NCI-H1436 treated with DMSO at 0.1 percent for 48 hours (cell line): ENCODE data around the gene CCDC116.

Experiments used
- DNase-seq: peaks from one replicate; lab custom pipeline; 2025; lab: John Stamatoyannopoulos, UW

CCDC116 gene

GRCh38 chr22:21681566-21682370 is 49.2 kb downstream of the CCDC116 start:
- DNase-seq = no peak

- DNase-seq = no peak
Observed at GRCh38 chr22:21682385-21683175, 50.0 kb downstream of the CCDC116 start.

DNA sequence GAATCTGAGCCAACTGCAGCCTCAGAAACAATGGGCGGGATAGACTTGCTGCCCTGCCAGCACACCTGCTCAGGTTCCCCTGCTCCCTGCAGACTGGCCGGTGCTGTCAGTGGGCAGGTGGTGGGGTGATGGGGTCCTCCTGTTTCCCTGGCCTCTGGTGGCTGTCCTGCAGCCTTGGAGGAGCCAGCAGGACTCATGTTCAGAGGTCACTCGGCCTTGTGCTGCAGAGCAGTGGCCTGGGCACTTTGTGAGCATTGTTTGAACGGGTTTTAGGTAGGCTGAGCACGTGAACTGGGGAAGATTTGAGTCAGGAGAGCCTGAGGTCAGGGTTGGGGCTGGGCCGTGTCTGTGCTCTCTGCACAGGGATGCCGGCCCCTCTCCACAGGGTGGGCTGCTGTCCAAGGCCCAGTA is 50.8 kb downstream of the CCDC116 start:
- no peak for DNase-seq

DNA sequence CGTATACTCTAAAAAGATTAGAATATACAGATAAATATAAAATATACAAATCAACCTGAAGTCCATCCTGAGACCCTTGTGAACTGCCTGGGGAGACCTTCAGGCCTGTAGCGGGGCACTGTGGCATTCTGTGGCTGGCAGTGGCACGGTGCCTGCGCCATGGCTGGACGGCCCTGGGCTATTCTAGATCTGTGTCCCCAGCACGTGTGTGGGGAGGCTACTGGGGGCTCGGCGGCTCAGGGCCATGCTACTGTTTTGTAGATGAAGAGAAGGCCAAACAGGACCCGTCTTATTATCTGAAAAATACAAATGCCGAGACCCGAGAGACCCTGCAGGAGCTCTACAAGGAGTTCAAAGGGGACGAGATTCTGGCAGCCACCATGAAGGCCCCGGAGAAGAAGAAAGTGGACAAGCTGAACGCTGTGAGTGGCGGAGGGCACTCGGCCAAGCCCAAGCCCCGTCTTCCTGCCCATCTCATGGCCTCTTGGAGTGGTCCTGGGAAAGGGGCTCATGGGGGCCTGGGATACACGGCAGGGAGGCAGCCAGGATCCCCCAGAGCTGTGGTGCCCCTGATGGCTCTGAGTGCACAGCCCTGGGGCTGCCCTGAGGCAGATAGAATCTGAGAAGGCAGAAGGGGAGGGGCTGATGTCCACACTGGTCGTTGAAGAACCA is 52.1 kb downstream of the CCDC116 start:
- no peak for DNase-seq

DNA sequence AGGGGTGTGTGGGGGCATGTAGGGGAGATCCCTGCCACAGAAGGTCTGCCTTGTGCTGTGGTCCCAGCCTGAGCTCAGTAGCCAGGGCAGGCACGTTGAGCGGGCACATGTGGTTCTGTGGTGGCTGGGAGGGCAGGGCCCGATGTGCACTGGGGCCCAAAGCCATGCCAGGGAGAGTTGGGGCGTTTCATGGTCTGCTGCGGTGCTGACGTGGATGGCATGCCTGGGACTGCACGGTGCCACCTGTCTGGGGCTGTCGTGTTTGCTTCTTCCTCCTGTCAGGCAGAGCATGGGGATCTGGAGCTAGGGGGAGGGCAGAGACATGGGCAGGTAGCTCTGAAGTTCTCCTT is 52.6 kb downstream of the CCDC116 start:
- no peak for DNase-seq

DNA sequence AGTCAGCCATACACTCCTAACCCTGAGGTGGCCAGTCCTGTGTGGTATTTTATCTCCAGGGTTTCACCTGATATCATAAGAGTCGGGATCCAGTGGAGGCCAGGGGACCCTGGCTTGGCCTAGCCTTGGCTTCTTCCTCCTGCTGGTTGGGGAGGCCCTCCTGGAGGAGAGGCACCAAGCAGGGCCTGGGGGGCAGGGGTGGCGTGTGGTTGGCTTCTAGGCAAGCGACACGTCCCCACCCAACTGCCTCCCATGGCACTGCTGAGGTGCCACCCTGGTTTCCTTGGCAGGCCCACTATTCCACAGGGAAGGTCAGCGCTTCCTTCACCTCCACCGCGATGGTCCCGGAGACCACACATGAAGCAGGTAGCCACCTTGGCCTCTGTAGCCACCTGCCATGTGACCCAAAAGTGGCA is 53.6 kb downstream of the CCDC116 start:
- no peak for DNase-seq
